GM18861 (cell line): ENCODE data around the gene ACVRL1.

Experiments
- ATAC-seq: cut with Tn5 transposase; IDR thresholded peaks from one replicate; pipeline ENCODE4 v1.9.1; 2021; ENCODE audit not compliant: unreplicated experiment

The ACVRL1 gene

GRCh38 chr12:51942056-51942455 lies 34.8 kb downstream of the ACVRL1 start:
- no peak for ATAC-seq

DNA sequence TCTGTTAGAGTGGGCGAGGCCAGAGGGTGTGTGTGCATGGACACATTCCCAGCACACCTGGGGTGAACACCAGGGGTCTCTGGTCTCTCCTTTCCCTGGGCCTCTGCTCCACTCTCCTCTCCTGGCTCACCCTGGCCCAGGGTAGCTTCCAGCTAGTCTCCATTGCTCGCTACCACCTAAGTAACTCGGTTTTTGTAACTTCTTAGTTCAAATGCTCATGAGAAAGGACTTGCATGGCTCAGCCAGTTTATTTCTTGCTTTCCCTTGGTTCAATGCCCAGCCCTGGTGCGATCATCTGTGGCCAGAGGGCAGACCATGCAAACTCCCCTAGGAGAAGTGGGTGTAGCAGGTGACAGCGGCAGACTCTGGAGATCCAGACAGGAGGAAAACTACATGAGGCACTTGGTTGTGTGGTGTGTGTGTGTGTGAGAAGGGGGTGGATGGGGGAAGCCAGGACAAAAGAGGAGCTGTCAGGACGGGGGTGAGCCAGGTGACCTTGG lies 35.2 kb downstream of the ACVRL1 start:
- no peak for ATAC-seq

- ATAC-seq: no peak
Observed at GRCh38 chr12:51943346-51943745, 36.0 kb downstream of the ACVRL1 start.

GRCh38 chr12:51944608-51945233 lies 37.4 kb downstream of the ACVRL1 start:
- no peak for ATAC-seq

DNA sequence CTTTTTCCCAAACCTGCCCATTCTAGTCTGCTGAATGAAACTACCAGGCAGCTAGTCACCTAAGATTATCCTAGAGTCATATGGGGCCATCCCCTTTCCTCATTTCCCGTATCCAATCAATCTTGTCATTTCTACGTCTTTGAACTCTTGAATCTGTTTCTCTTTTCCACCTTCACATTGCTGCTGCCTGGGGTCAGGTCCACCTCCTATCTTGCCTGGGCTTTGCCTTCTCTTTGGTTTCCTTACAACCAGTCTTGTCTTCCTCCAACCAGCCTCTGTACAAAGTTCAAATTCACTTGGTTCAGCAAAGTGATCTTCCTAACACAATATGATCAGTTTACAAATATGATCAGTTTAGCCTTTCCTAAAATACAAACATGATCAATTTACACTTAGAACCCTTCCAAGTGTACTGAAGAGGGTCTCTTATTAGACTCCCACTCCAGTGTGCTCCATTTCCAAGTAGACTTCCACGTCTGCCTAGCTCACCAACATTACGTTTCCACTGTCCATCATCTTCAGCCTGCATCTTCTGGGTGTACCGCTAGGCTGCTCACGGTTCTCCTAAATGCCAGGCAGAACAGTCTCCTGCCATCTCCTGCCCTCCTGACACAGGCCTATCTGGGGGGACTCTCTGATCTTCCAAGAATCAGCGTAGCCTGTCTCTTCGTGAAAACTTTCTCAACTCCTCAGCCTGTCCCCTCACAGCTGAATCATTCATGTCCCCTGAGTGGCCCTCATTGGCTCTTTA lies 40.1 kb downstream of the ACVRL1 start:
- no peak for ATAC-seq

DNA sequence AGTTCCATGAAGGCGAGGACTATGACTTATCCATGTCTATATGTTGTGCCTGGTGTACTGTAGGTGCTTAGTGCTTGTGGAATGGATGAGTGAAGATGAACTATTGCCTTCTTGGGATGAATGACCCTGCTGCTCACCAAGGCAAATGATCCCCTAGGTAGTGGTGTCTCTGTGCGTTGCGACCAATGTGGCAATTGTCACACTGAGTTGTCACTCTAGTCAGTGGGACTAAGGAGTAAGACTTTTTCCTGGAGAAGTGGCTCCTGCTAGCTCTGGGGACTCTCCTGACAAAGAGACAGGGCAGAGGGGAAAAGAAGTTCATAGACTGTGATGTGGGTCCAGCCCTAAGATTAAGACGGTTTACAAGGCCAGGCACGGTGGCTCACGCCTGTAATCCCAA lies 40.8 kb downstream of the ACVRL1 start:
- ATAC-seq: no peak

- no peak for ATAC-seq
Observed at GRCh38 chr12:51949342-51950030, 42.2 kb downstream of the ACVRL1 start.

- ATAC-seq: no peak
Observed at GRCh38 chr12:51950682-51951198, 43.4 kb downstream of the ACVRL1 start.

GRCh38 chr12:51951199-51951842 lies 44.0 kb downstream of the ACVRL1 start, which contains the start of gene ACVR1B:
Gene ACVR1B, plus strand, starts transcription at chr12:51951699. Its CDS starts 45 bp downstream, at chr12:51951744.
- ATAC-seq: peak; percentile 67

GRCh38 chr12:51951843-51952722 lies 44.8 kb downstream of the ACVRL1 start:
- no peak for ATAC-seq

GRCh38 chr12:51953089-51953488 lies 45.8 kb downstream of the ACVRL1 start:
- no peak for ATAC-seq

- ATAC-seq: no peak
Observed at GRCh38 chr12:51953864-51954263, 46.6 kb downstream of the ACVRL1 start.

DNA sequence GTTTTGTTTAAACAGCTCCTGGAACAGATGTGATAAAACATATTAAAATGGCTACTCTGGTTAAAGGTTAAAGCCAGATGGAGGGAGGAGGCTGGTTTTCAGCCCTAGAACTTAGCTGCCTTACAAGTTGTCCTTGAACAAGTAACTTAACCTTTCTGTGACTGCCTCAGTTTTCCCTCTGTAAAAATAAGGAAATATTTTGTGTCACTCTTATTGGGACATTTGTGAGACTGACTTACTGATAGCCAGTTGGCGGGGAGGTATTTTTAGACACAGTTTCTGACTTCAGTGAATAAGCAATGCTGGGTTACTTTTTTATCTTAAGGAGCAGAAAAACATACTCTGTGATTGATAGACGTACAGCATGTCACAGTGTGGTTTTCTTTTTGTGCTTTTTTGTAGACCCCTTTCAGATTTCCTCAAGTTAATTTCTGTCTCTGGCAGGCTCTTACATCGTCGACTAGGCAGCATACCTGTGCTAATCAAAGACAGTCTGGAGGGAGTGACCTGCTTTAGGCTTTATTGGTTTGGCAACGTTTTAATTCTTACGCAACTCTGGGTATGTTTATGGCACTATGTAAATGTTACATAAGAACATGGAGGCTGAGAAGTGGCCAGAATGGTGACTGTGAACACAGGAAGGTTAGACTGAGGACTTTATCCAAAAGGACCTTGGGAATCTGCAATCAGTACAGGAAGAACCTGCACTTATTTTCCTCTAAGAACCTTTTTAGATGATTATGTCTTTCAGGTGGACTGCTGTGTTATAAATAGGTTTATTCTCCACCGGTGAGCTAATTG lies 47.5 kb downstream of the ACVRL1 start:
- ATAC-seq: no peak

DNA sequence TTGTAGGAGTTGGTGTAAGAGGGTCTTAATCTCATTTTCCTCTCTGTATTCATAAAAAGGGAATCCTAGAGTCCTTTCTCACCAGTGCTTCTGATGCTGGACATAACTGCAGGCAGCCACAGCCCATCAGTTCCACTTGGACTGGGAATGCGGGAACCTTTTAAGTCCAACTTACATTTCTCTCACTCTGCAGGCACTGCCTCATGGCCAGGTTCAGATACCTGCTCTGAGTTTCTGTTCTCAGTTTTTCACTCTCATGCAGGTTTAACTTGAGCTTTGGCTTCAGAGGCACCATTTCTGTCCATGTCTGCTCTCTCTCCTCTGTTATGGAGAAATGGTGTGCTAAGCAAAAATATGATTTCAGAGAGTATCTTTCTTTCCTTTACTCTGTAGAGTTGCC lies 48.4 kb downstream of the ACVRL1 start:
- no peak for ATAC-seq

DNA sequence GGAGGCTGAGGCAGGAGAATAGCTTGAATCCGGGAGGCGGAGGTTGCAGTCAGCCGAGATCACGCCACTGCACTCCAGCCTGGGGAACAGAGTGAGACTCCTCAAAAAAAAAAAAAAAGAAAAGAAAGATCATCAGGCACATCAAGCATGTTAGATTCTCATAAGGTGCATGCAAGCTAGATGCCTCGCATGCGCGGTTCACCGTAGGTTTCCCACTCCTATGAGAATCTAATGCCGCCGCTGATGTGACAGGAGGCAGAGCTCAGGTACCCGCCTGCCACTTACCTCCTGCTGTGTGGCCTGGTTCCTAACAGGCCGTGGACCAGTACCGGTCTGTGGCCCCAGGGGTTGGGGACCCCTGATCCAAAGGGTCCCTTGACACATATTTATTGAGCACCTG lies 51.2 kb downstream of the ACVRL1 start:
- ATAC-seq: no peak

- ATAC-seq: no peak
Observed at GRCh38 chr12:51959211-51959610, 51.9 kb downstream of the ACVRL1 start.

GRCh38 chr12:51959921-51960320 lies 52.6 kb downstream of the ACVRL1 start:
- ATAC-seq: no peak

DNA sequence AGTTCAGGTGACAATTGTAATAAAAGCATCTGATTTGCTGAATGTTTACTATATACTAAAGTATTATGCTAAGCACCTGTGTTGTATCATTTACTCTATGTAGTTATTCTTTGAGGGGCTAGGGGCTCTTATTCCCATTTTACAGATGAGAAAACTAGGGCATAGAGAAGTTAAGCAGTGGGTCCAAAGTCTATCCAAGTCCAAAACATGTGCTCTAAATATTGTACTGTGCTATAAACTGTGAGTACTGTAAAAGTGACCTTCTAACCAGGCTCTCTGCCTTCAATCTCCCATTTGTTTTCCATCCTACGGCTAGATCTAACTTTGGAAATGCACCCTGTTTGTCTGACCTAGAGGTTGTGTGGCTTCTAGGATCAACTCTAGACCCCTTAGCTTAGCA lies 53.2 kb downstream of the ACVRL1 start:
- ATAC-seq: no peak

DNA sequence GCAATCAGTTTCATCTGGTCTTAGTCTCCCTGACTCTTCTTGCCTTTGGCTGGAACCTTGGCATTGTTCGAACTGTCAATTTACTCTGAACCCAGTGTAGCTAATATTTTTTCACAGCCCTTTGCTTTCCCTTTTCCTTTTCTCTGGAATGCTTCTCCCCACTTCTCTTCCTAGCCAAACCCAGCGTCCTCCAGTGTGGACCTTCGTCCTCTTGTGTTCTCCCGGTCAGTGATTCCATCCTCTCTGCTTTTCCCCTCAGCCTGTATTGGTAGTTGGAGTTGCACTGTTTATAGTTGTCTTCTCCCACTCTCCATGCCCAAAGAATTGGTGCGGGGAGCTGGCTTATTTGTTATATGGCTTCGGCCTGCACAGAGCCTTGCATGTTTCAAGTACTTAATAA lies 53.6 kb downstream of the ACVRL1 start:
- ATAC-seq: no peak
